Adipose tissue (tissue), 3 donors: ENCODE data around the gene RAI2. TPM values are rescaled to one million over a fixed set of nuclear protein-coding genes. Genes with fewer than 3 reads are reported as not detected.

Experiments
- polyA plus RNA-seq, 3 donors: library from polyadenylated mRNA; stranded (reverse); fragments of 200-250 nt; gene quantifications; one replicate each; pipeline ENCODE4 v1.2.3, GENCODE V29; 2013
- donor health status: healthy with polysubstance abuse.
- donor health status: Bipolar disorder and iron deficiency.
- donor health status: healthy.

RAI2 gene
- polyA plus RNA-seq, 3 donors, result 8.3 to 72.7 (median 41.8) TPM

Other genes with a start within 250 kb of the RAI2 start
- gene SCML1, start 123.8 kb downstream of the RAI2 start, polyA plus RNA-seq, result 10 to 100 TPM in 1 of 3 donors, 1 to 10 TPM in 2; 4.6 to 11.0 (median 8.1) TPM